SK-N-MC (cell line): ENCODE measurements around the gene ENPP5.
"Not testable (repeated sequence)": the region's sequence is repeated elsewhere in the genome, so short reads cannot be mapped to it uniquely, and the experiment has no call there.

ENCODE experiments used
- DNase-seq: peaks from one replicate; pipeline ENCODE4 v3.0.0-alpha.2; 2011; ENCODE audit warnings: low read depth, low spot score
- H3K27ac ChIP-seq: fragments of 200-600 bp; sonication (generic); 2 replicates; pipeline ENCODE4 v1.5.1; 2016; ENCODE audit warnings: mixed run types
- H3K36me3 ChIP-seq: fragments of 200-600 bp; sonication (generic); 2 replicates; pipeline ENCODE4 v1.6.1; 2017; ENCODE audit warnings: antibody characterized with exemption, low read length, mixed read lengths; ENCODE audit not compliant: insufficient read depth
- H3K4me3 ChIP-seq: fragments of 200-600 bp; sonication (generic); 2 replicates; pipeline ENCODE4 v1.5.1; 2016
- H3K9ac ChIP-seq: fragments of 200-600 bp; sonication (generic); 2 replicates; pipeline ENCODE4 v1.8.0; 2017; ENCODE audit warnings: mixed run types, mixed read lengths; ENCODE audit not compliant: insufficient read length
- H3K9me3 ChIP-seq: fragments of 200-600 bp; sonication (generic); 2 replicates; pipeline ENCODE4 v1.6.1; 2017; ENCODE audit warnings: low read depth, mild to moderate bottlenecking, antibody characterized with exemption, low read length, moderate library complexity, mixed read lengths
- EZH2 ChIP-seq: fragments of 200-600 bp; sonication (generic); IDR thresholded peaks from one replicate; pipeline ENCODE4 v1.6.1; 2017; ENCODE audit warnings: antibody characterized with exemption
- FOXP2 ChIP-seq: optimal IDR thresholded peaks from 2 replicates; pipeline ENCODE3; 2011; ENCODE audit warnings: mild to moderate bottlenecking, moderate library complexity; ENCODE audit not compliant: insufficient read depth; ENCODE audit errors: extremely low read length, control extremely low read depth
- POLR2AphosphoS5 ChIP-seq: IDR thresholded peaks from 2 replicates; pipeline ENCODE4 v1.6.1; 2012; ENCODE audit warnings: mild to moderate bottlenecking, low read depth, low read length, borderline replicate concordance

ENPP5 gene

DNA sequence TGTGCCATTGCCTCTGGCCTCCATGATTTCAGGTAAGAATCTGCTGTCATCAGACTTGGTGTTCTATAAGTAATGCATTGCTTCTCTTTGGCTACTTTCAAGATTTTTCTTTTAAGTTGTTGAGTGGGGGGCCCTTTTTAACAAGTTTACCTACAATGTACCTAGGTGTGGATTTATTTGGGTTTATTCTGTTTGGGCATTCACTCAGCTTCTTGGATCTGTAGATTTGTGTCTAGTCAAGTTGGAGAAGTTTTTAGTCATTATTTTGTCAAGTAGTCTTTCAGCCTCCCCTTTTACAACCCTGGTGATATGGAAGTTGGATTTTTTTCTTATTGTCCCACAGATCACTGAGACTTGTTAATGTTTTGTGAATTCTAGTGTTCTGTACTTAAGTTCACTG is 14.1 kb downstream of the ENPP5 start:
- DNase-seq, result no peak
- no peak overlapping the region for H3K9ac ChIP-seq
- H3K4me3 ChIP-seq, result no peak overlapping the region
- H3K36me3 ChIP-seq, result no peaks in the 10 kb centered on the region
- no peaks in the 10 kb centered on the region for H3K9me3 ChIP-seq
- TF ChIP-seq POLR2AphosphoS5, result no peak
- no peak for TF ChIP-seq FOXP2
- no peak for TF ChIP-seq EZH2
- no peak overlapping the region for H3K27ac ChIP-seq

DNA sequence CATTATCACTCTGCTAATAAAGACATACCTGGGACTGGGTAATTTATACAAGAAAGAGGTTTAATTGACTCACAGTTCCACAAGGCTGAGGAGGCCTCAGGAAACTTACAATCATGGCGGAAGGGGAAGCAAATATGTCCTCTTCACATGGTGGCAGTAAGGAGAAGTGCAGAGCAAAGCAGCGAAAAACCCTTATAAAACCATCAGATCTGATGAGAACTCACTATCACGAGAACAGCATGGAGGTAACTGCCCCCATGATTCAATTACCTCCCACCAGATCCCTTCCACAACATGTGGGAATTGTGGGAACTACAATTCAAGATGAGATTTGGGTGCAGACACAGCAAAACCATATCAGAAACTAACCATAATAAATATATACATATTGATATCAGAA is 21.7 kb downstream of the ENPP5 start:
- not testable (repeated sequence) for H3K9ac ChIP-seq, H3K4me3 ChIP-seq, DNase-seq, H3K36me3 ChIP-seq, H3K27ac ChIP-seq, H3K9me3 ChIP-seq

DNA sequence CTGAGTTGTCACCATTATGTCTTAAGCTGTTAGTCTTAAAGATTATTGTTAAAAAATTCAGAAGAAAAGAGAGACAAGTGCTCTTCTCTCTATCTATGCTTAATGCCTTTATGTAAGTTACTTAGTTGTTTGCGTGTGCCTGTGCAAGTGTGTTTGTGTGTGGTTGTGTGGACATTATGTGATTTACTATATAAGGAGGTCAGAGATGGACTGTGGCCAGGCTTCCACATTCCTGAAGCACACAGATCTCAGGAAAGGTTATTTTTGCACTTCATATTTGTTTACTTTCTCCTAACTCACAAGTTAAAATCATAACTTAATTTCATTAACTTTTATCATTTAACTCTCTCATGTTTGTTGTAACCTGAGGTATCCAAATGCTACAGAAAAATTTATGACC is 26.5 kb downstream of the ENPP5 start:
- Histone ChIP-seq H3K9me3 (no peaks in the 10 kb centered on the region), H3K36me3 (no peaks in the 10 kb centered on the region), H3K9ac (no peak overlapping the region), H3K4me3 (no peak overlapping the region), H3K27ac (no peak overlapping the region)
- TF ChIP-seq FOXP2 (no peak), EZH2 (no peak), POLR2AphosphoS5 (no peak)
- no peak for DNase-seq

DNA sequence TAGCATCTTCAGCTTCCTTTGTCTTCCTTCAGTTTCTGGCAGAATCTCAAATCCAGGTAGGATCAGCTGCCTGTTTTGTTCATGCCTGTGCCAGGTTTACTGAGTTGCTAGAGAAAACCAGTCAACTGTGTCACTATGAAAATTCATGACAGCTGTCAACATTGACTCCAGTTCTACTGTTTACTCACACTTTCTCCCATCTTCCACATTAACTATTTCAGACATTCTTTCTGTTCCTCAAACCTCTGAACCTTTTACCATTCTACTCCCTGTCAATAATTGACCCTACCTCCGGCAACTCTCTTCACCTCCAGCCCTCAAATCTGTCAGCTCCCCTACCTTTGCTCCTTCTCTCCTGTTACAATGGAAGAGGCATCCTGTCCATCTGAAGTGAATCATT is 32.5 kb downstream of the ENPP5 start:
- Histone ChIP-seq H3K4me3 (no peak overlapping the region), H3K9ac (no peak overlapping the region), H3K27ac (no peak overlapping the region), H3K36me3 (no peaks in the 10 kb centered on the region), H3K9me3 (no peaks in the 10 kb centered on the region)
- no peak for TF ChIP-seq FOXP2
- TF ChIP-seq POLR2AphosphoS5, result no peak
- no peak for TF ChIP-seq EZH2
- DNase-seq, result no peak

DNA sequence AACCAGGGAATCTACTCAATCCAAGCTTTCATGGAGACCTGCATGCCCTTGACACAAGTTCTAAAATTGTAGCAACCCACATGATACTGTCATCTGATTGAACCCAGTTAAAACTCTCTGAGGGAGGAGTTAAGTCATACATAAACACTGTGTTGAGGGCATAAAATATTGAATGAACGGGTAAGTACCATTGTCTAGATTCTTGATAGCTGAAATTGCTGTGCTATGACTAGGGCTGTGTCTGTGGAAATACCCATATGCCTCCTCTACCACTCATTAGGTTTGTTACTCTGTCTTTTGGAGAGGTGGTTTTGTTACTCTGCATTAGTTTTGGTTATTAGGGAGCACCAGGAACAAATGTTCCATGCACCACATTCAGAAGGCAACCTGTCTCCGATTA is 33.4 kb downstream of the ENPP5 start:
- Histone ChIP-seq H3K9ac (no peak overlapping the region), H3K4me3 (no peak overlapping the region), H3K27ac (no peak overlapping the region), H3K36me3 (no peaks in the 10 kb centered on the region), H3K9me3 (no peaks in the 10 kb centered on the region)
- TF ChIP-seq EZH2 (no peak), POLR2AphosphoS5 (no peak), FOXP2 (no peak)
- DNase-seq, result no peak

DNA sequence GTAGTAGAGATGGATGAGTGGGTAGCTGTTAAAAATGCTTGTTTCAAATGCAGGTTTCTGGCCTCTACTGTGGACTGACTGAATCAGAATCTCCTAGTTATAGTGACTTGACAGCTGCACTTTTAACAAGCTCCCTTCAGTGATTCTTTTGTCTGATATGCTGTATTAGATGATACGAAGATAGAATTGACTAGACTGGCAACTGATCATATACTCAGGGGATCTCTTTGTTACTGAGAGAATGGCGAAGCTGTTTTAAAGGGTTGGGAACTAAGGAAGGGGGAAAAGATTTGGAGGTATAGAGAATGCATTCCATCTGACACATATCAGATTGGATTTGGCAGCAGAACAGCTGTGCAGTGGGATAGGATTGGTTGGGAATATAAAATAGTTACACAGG is 33.9 kb downstream of the ENPP5 start:
- H3K4me3 ChIP-seq, result no peak overlapping the region
- no peak for TF ChIP-seq FOXP2
- TF ChIP-seq EZH2, result no peak
- TF ChIP-seq POLR2AphosphoS5, result no peak
- no peak overlapping the region for H3K27ac ChIP-seq
- no peaks in the 10 kb centered on the region for H3K36me3 ChIP-seq
- no peak for DNase-seq
- no peaks in the 10 kb centered on the region for H3K9me3 ChIP-seq
- no peak overlapping the region for H3K9ac ChIP-seq

DNA sequence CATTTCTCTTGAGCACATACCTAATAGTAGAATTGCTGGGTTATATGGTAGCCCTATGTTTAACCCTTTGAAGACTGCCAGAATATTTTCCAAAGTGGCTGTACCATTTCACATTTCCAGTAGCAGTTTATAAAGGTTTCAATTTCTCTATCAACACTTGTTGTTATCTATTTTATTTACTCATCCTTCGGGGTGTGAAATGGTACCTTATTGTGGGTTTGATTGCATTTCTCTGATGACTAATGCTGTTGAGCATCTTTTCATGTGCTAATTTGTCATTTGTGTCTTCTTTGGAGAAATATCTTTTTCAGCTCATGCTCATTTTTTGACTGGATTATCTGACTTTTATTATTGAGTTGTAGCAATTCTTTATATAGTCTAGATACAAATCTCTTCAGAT is 35.6 kb downstream of the ENPP5 start:
- Histone ChIP-seq H3K36me3 (no peaks in the 10 kb centered on the region), H3K27ac (no peak overlapping the region), H3K9ac (no peak overlapping the region), H3K4me3 (no peak overlapping the region), H3K9me3 (no peaks in the 10 kb centered on the region)
- DNase-seq, result no peak
- TF ChIP-seq EZH2, result no peak

DNA sequence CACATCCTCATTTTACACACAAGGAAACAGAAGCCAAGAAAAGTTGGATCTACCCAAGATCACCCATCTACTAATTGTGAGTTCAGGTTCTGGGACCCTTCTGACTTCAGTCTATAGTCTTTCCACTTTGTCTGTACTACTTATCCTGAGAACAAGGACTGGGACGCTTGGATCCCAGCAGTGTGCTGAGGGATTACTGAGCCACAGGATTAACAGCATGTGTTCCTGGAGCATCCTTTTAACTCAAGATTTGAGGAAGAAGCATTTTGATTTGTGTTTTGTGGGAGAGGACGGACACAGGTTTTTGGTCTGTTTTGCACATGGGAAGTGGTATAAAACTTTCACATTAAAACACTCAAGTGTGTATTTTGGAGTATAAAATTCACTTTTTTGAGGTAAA is 36.6 kb downstream of the ENPP5 start:
- Histone ChIP-seq H3K4me3 (no peak overlapping the region), H3K9me3 (no peaks in the 10 kb centered on the region), H3K27ac (no peak overlapping the region), H3K9ac (no peak overlapping the region), H3K36me3 (no peaks in the 10 kb centered on the region)
- no peak for DNase-seq
- TF ChIP-seq POLR2AphosphoS5 (no peak), FOXP2 (no peak), EZH2 (no peak)

DNA sequence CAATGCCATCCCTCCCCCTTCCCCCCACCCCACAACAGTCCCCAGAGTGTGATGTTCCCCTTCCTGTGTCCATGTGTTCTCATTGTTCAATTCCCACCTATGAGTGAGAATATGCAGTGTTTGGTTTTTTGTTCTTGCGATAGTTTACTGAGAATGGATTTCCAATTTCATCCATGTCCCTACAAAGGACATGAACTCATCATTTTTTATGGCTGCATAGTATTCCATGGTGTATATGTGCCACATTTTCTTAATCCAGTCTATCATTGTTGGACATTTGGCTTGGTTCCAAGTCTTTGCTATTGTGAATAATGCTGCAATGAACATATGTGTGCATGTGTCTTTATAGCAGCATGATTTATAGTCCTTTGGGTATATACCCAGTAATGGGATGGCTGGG is 39.5 kb downstream of the ENPP5 start:
- not testable (repeated sequence) for DNase-seq, H3K9ac ChIP-seq, H3K4me3 ChIP-seq, H3K27ac ChIP-seq, H3K36me3 ChIP-seq, H3K9me3 ChIP-seq

DNA sequence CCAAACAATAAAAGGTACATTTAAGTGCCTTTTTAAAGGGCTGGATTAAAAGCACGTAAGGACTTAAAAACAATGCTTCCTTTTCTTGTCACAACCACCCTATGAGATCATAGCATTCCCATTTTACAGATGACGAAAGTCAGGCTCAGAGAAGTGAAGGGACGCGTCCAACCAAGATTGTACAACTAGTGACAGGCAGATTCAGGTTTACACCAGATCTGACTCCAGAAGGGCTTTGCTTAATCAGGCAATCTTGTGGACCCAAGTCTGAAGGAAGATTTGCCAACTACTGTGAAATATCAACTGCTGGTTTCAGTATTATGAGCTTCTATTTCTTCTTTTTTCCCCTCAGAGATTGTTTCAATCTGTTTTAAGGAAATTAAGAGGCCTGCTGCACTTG is 40.1 kb downstream of the ENPP5 start:
- no peaks in the 10 kb centered on the region for H3K9me3 ChIP-seq
- no peak overlapping the region for H3K9ac ChIP-seq
- DNase-seq, result no peak
- no peak overlapping the region for H3K4me3 ChIP-seq
- TF ChIP-seq POLR2AphosphoS5 (no peak), EZH2 (no peak), FOXP2 (no peak)
- no peak overlapping the region for H3K27ac ChIP-seq
- no peaks in the 10 kb centered on the region for H3K36me3 ChIP-seq
